Omental fat pad (tissue), 4 donors: ENCODE data around the gene GRHL1. TPM values are rescaled to one million over a fixed set of nuclear protein-coding genes. Genes with fewer than 3 reads are reported as not detected.
A peak's percentile ranks its signal among the peaks of the same experiment; 100 is the strongest.

Experiments used
- ATAC-seq: fragments of 150-250 bp; one replicate; pipeline ENCODE4 v1.9.1; 2016; ENCODE audit warnings: mild to moderate bottlenecking, moderate library complexity; ENCODE audit not compliant: low FRiP score
- DNase-seq: peaks from one replicate; pipeline ENCODE4 v3.0.0-alpha.2; 2019; ENCODE audit warnings: low spot score
- total RNA-seq, 4 donors: library from RNA; depleted of rRNA; stranded (reverse); fragments of >200 nt; gene quantifications; one replicate each; pipeline ENCODE4 v1.1.0, GENCODE V29; 2016
- TF ChIP-seq, protein P1 (sequence below), 3 donors: fragments of 450-650 bp; IDR thresholded peaks; one replicate each; pipeline ENCODE4 v1.5.1; 2016 to 2017; ENCODE audit warnings: antibody characterized with exemption in 3 of 3, mild to moderate bottlenecking in 3 of 3, moderate library complexity in 2 of 3

GRHL1 gene
- total RNA-seq, 4 donors from 2014 or later = 0.95 to 15.1 (median 5.1) TPM

DNA sequence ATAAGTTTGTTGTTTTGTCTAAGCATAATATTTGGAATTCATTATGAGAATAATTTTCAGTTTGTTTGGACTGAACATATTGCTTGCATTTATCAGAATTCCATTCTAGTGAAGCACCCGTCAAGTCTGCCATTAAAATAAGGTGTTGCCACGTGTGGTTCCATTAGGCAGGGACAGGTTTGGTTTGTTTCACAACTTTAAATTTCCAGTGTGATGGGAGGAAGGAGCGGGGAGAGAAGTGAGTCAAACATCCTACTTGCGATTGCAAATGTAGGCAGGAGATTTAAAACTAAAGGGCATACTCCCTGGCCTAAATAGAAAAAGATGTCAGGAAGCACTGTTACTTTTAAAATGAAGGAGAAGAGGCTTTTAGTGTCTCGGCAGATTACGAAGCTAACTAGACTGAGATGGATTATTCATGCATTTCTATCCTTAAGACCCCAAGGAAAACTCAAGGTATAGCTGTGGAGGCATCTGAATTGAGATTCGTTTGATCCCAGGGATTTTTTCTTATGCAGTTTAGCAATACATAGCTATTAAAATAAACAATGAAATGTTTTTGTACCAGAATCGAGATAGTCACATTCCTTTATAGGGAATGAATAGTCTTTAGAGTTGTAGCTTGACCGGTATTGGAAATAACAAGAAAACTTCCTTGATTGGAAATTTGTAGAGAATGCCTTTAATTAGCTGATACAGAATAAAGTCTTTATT, 19.8 kb downstream of the GRHL1 start:
- TF ChIP-seq, protein P1, sequence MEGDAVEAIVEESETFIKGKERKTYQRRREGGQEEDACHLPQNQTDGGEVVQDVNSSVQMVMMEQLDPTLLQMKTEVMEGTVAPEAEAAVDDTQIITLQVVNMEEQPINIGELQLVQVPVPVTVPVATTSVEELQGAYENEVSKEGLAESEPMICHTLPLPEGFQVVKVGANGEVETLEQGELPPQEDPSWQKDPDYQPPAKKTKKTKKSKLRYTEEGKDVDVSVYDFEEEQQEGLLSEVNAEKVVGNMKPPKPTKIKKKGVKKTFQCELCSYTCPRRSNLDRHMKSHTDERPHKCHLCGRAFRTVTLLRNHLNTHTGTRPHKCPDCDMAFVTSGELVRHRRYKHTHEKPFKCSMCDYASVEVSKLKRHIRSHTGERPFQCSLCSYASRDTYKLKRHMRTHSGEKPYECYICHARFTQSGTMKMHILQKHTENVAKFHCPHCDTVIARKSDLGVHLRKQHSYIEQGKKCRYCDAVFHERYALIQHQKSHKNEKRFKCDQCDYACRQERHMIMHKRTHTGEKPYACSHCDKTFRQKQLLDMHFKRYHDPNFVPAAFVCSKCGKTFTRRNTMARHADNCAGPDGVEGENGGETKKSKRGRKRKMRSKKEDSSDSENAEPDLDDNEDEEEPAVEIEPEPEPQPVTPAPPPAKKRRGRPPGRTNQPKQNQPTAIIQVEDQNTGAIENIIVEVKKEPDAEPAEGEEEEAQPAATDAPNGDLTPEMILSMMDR (IDR thresholded peaks at IDR 0.05) = no peak
- DNase-seq (no peak), ATAC-seq (no peak)

DNA sequence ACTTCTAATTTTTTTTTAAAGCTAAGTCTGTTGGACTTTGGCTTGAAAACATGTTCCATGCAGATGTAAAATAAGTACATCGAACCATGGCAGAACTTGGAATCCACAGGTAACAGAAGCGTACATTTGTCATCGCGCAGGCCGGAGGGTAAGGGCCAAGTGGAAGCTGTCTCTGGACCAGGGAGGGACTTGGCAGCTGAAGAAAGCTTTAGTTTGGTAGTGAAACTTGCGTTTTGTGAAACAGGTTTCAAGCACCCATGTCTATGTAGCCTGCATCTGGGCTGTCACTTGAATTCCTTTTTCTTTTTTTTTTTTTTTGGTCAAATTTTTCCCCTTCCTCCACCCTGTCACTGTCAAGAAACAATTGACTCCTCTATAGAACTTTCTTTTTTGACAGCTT, 20.4 kb downstream of the GRHL1 start:
- ATAC-seq = no peak
- DNase-seq = no peak
- TF ChIP-seq, protein P1 (IDR thresholded peaks at IDR 0.05) = no peak

DNA sequence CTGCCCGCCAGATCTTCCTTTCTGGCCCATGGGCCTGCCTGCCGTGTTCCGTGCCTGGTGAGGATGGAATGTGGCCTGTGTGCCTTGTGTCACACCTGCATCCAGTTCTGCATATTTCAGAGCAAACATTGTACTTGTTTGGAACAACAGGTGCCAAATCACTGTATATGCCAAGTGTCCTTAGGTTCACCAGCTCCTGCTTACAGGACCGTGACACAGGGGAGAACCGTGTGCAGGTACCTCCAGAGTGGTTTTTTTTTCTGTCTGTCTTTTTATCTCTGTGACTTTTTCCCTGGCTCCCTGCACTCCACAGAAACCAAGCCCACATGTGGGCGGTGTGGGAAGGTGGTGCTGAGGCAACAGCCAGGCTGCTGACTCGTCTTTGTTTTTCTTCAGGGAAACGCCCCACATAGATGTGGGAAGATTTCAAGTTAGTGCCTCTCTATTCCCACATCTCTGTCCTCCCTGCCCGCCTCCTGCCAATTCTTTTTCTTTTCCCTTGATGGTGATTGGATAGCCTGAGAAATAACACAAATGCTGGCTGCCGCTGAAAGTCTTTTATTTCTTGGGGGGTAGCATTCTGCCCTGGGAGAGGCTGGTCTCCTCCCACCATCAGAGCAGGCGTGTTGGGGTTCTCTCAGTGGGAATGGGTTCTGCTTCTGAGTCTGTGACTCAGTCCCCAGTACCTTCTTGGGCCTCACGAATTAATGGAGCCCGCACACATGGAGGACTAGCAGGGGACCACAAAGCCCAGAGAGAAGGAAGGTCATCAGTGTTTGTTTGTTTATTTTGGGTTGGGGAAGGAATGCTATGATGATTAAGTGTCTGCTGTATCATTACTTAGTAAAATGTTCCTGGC, 21.4 kb downstream of the GRHL1 start:
- no peak for DNase-seq
- peak; percentile 76 for ATAC-seq
- TF ChIP-seq, protein P1 (IDR thresholded peaks at IDR 0.05) = no peak

DNA sequence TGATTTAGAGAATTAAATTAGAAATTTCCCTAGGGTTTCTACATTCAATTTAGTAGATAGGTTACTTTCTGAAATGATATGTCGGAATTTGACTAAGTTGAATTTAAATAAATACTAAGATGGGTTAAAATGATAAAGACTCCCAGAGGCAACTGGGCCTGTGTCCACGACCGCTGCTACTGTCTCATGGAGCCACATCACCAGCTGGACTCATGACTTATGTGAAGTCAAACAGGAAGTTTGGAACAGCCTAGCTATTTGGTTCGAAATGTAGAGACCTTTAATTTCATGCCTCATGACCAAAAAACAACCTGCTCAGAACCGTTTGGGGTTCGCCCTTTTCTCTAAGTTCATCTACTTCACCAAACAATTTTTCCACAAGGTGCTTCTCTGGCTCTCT, 22.2 kb downstream of the GRHL1 start:
- TF ChIP-seq, protein P1 (IDR thresholded peaks at IDR 0.05) = no peak
- DNase-seq (no peak), ATAC-seq (no peak)

DNA sequence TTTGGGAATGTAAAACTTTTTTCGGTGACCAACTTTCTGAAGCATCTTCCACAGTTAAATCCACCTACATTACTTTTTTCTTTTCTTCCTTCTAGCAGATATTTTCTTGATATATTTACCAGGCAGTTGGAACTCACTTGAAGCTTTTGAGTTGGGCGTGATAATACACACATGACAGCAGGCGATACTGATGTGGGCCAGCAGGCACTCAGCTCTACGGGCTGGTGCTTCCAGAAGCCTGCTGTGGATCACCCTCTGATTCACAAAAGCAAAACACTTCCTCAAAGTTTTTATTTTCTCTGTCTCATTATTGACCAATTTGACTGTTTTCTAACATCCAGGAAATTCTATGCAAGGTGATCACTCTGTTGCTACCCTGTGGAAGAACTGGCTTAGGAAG, 22.9 kb downstream of the GRHL1 start:
- no peak for ATAC-seq
- DNase-seq = no peak
- TF ChIP-seq, protein P1 (IDR thresholded peaks at IDR 0.05) = no peak

DNA sequence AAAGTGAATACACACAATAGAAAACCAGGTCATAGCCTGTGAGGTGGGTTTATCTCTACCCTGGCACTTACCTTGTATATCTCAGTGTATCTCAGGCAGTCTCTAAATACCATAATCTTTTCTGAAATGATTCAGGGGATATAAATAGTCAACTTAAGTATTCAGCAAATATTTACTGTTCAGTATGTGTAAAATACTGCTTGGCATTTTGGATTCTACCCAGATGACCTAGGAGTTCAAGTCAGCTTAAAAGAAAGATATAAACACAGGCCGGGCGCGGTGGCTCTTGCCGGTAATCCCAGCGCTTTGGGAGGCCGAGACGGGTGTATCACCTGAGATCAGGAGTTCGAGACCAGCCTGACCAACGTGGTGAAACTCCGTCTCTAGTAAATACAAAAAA, 23.8 kb downstream of the GRHL1 start:
- ATAC-seq (no peak), DNase-seq (no peak)
- TF ChIP-seq, protein P1 (IDR thresholded peaks at IDR 0.05) = no peak
